HG03354 (cell line): Measurements from ENCODE around the gene FBXW2.

Experiments used
- ATAC-seq: cut with Tn5 transposase; IDR thresholded peaks from one replicate; pipeline ENCODE4 v1.9.1; 2021; ENCODE audit warnings: mild to moderate bottlenecking; ENCODE audit not compliant: unreplicated experiment, poor library complexity, severe bottlenecking

The FBXW2 gene

DNA sequence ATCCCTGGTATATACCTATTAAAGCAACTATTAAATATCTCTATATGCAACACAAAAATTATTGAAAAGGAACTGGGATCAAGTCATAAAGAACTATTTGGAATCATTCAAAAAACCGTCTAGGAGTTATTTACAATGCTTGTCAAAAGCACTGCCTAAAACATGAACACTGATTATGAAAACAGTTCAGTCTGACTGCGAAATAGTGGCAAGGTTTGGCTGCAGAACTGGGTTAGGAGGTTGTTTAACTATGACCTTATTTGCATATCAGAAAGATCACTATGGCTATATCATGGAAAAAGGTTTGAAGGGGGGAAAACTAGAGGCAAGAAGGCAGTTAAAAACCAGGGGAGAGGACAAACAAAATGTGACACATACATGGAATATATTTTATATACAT lies 12.0 kb downstream of the FBXW2 start:
- no peak for ATAC-seq

- no peak for ATAC-seq
Observed at GRCh38 chr9:120780367-120780766, 12.8 kb downstream of the FBXW2 start.

DNA sequence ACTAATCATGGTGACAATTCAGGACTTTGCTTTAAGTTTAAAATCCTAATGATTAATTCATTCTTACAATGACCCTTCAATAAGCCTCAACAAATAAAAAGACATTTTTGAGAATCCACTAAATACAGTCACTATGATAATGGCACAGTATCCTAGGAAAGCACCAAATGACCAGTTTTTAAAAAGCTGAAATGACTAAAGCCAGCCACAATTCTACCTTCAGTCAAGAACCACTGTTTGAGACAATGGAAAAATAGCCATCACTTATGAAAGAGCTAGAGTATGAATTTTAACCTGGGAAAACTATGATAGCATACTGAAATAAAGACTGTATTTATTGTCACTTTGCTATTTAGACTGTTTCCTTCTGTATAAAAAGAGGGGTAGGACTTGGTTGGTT lies 14.0 kb downstream of the FBXW2 start:
- no peak for ATAC-seq

GRCh38 chr9:120778758-120779157 lies 14.5 kb downstream of the FBXW2 start:
- no peak for ATAC-seq

GRCh38 chr9:120777229-120777628 lies 16.0 kb downstream of the FBXW2 start:
- no peak for ATAC-seq

GRCh38 chr9:120776788-120777187 lies 16.4 kb downstream of the FBXW2 start:
- ATAC-seq: no peak

GRCh38 chr9:120775859-120776258 lies 17.4 kb downstream of the FBXW2 start:
- no peak for ATAC-seq

DNA sequence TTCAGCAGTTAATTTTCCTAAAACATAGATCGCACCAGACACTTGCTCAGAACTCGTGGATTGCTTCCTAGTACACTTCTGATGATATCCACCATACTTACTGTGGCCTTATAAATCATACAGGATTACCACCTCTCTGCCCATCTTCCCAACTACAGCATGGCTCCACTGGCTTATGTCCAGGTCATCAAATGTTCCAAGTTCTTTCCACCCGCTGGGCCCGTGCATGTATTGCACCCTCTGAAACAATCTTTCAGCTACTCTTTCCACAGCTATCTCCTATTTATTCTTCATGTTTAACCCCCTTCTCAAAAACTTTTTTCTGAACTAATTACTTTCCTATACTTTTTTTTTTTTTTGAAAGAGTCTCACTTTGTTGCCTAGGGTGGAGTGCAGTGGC lies 18.5 kb downstream of the FBXW2 start:
- ATAC-seq: no peak

GRCh38 chr9:120773256-120773655 lies 20.0 kb downstream of the FBXW2 start:
- ATAC-seq: no peak

- ATAC-seq: no peak
Observed at GRCh38 chr9:120770931-120771330, 22.3 kb downstream of the FBXW2 start.

- no peak for ATAC-seq
Observed at GRCh38 chr9:120768886-120769285, 24.3 kb downstream of the FBXW2 start.

- no peak for ATAC-seq
Observed at GRCh38 chr9:120768247-120768646, 25.0 kb downstream of the FBXW2 start.

GRCh38 chr9:120767451-120767850 lies 25.8 kb downstream of the FBXW2 start:
- ATAC-seq: no peak

DNA sequence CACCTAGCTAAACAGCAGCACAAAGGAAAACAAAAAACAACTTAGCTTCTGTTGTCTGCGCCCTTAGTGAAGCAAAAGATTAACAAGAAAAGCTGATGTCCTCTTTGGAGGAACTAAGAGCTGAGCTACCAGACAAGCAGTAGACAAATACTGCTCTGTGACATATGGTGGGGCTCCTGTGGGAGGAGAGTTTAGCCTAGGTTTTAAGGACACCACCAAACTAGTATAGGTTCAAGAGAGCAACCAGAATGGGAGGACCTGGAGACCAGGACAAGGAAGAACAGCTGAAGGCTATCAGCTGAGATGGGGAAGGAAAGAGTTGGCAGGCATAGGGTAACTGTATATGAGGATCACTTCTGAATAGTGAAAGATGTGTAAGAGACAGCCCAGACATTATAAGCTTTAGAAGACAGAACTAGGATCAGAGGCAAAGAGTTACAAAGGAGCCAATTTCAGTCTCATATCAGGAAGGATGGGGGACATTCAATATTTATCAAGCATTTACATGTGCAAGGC lies 27.2 kb downstream of the FBXW2 start:
- no peak for ATAC-seq

DNA sequence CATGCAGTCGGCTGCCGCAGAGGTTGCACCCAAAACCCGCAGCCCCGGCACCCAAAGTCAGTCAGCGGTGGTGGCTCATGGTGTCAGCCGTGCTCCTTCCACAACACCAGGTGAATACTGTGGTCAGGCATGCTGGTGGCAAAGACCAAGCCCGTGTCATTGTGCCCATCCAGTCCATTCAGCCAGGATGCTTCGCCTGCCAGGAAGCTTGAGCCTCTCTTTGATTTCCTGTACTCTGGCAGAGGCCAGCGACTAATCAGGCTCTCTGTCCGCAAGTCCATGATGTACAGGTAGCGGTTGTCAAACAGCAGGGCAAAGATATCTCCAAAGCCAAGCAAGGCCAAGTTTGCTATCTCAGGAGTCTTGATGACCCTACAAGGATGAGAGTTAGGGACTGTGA lies 28.7 kb downstream of the FBXW2 start:
- ATAC-seq: no peak

DNA sequence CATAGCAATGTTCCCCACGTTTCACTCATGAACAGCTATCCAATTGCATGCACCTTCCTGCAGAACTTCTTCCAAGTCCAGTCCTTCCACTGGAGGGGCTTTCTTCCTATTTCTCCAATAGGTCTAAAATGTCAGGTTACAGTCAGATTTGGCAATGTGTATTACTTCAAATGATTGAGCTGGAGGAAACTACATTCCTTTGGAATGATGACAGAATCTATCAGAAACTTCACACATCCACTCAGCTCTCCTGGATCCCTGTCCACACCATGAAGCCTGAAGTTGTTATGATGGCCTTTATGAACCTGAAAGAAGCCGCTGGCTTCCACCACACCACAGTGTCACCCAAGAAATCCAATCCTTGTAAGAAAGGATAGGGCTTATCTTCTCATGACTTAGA lies 32.2 kb downstream of the FBXW2 start:
- no peak for ATAC-seq

- no peak for ATAC-seq
Observed at GRCh38 chr9:120759755-120760400, 33.3 kb downstream of the FBXW2 start.

GRCh38 chr9:120758544-120758943 lies 34.7 kb downstream of the FBXW2 start:
- no peak for ATAC-seq

DNA sequence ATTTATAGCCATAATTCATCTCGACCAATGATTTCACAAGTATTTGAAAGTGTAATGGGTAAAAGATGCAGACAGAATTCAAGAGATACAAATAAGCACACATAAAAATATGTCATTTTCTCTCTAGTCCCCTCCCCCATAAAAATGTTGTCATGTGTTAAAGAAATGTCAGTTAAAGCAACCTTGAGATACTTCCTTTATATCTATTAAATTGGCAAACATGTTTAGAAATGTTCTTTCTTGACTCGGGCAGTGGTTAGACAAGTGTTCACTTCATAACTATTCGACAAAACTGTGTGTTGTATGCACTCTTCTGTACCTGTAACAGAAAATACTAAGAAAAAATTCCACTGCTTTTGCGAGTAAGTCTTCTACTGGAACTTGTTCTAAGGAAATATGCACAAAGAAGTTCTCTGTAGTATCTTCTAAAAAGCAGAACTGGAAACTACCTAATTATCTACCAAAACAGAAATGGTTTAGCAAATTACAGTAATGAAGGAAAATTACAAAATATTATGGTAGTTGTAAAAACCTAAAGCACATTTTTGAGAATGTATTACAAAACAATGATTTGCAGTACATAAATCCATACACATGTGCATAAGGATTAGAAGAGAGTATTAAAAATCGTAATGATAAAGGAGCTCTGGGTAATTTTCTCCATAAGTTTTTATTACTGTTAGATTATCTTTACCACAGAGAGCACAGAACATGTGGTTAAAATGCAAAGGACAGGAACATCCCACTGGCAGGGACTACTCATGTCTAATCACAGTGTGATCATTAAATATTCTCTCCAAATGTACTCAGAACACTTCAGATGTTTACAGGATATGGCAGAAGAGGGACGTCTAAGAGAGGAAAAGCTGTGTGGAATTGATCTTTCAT lies 35.9 kb downstream of the FBXW2 start:
- no peak for ATAC-seq

DNA sequence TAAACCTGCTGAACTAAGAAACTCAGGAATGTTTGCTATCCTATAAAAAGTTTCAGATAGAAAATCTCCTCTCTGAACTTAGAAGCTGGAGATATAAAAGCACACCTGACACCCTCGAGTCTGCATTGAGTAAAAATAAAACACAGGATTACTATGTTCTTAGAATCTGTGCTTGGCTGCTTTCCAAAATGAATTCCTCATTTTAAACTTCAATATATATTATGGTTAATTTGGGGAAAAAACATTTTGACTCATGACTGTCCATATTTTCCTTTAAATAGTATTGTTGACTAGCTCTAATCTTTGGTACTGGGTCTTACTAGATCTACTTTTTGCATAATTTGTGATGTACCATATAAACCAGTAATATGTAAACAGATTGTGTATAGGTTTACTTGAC lies 36.7 kb downstream of the FBXW2 start:
- no peak for ATAC-seq

DNA sequence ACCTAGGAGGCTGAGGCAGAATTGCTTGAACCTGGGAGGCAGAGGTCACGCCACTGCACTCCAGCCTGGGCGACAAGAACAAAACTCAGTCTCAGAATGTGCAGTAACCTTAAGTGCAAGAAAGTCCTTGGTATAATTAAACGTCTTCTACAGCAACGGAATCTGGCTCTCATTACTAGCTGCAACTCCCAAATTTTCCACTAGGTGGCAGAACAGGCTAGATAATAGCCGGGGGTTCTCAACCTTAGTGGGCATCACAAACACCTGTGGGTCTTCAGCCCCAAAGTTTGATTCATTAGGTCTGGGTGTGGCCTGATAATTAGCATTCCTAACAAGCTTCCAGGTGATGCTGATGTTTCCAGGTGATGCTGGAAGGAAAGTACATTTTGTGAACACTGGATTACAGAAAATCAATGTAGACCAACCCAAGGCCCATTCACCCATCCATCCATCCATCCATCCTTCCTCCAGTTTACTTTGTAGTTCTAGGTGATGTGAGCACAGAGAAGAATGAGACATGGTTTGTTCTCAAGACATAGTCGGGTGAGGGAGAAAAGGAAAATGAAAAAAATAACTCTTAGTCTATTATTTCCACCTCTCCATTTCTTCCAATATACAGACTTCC lies 37.3 kb downstream of the FBXW2 start:
- ATAC-seq: peak; percentile 60
